ENCODE results near the gene G6PD. TPM values are rescaled to one million over a fixed set of nuclear protein-coding genes. Genes with fewer than 3 reads are reported as not detected.
"Not testable (repeated sequence)": the region's sequence is repeated elsewhere in the genome, so short reads cannot be mapped to it uniquely, and the experiment has no call there.

The G6PD gene
- total RNA-seq, 8 experiments from 2014 or later = 16.7 to 163 (median 27.6) TPM

- H3K4me3 ChIP-seq; ATAC-seq (replicated peaks in 6 of 8); H3K4me1 ChIP-seq (replicated peaks in 1 of 2); in situ Hi-C loops (cut with MboI; ENCODE audit: low pct_unique_long_range_greater_than_20kb in 2 of 9, low sequenced_read_pairs in 9 of 9, unreplicated experiment in 9 of 9); H3K27ac ChIP-seq: not testable (repeated sequence)
- no CpG with 5 or more reads among the region's 21 CpGs for WGBS, 10 experiments
These were observed 12.2 kb upstream of the G6PD start for GRCh38 chrX:154558896-154559295.

- WGBS, 10 experiments = no CpG with 5 or more reads among the region's 24 CpGs
- in situ Hi-C loops (cut with MboI; ENCODE audit: low pct_unique_long_range_greater_than_20kb in 2 of 9, low sequenced_read_pairs in 9 of 9, unreplicated experiment in 9 of 9); H3K4me3 ChIP-seq; H3K27ac ChIP-seq; H3K4me1 ChIP-seq (replicated peaks in 1 of 2): not testable (repeated sequence)
- peak in 2 of 8 experiments; percentile 27 to 66 for ATAC-seq (replicated peaks in 6 of 8)
These were observed 11.5 kb upstream of the G6PD start for GRCh38 chrX:154558060-154558690.

DNA sequence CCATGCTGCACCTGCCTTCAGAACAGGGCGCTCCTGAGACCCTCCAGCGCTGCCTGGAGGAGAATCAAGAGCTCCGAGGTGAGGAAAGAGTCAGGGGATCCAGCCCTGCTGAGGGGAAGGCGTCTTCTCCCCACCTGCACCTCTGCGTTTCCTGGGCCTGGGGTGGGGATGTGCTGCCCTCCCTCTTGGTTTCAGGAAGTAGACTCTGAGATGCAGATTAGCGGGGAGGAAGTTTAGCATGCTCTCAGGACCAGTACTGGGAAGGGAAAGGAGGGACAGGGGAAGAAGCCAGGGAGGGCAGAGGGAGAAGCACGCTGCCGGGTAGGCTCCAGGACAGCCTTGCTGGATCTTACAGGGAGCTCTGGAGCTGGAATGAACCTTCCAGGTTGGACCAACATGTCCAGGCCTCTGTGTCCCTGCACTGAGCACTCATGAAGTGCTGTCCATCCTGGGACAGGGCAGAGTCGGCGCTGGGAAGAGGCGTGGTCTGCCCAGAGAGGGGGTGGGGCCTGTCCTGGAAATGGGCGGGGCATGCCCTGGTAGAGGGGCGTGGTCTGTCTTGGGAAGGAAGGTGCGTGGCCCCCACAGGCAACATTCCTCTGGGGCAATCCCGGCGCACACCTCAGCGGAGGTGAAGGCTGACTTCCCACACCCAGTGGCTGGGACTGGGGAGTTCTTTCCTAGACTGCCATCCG, 5.6 kb upstream of the G6PD start:
- in situ Hi-C loops (cut with MboI; ENCODE audit: low pct_unique_long_range_greater_than_20kb in 2 of 9, low sequenced_read_pairs in 9 of 9, unreplicated experiment in 9 of 9); H3K4me1 ChIP-seq (replicated peaks in 1 of 2); H3K27ac ChIP-seq; H3K4me3 ChIP-seq: not testable (repeated sequence)
- WGBS, 10 experiments = 71% methylated on average over 2 of the region's 18 CpGs; no CpG with 5 or more reads in 9 of the 10 experiments
- ATAC-seq (replicated peaks in 6 of 8) = peak in 1 of 8 experiments; percentile 4

- H3K4me3 ChIP-seq = no peak overlapping the region
- in situ Hi-C loops (cut with MboI; ENCODE audit: low pct_unique_long_range_greater_than_20kb in 2 of 9, low sequenced_read_pairs in 9 of 9, unreplicated experiment in 9 of 9) = no loop called here
- no peak for ATAC-seq (replicated peaks in 6 of 8)
- no peak overlapping the region for H3K27ac ChIP-seq
- peaks cover 4 to 5% of the 10 kb centered on the region in 2 donors for H3K4me1 ChIP-seq (replicated peaks in 1 of 2)
- WGBS, 10 experiments = 80 to 83% methylated on average over 1 of the region's 1 CpG; no CpG with 5 or more reads in 8 of the 10 experiments
These were observed 3.1 kb upstream of the G6PD start for GRCh38 chrX:154549766-154550165.

DNA sequence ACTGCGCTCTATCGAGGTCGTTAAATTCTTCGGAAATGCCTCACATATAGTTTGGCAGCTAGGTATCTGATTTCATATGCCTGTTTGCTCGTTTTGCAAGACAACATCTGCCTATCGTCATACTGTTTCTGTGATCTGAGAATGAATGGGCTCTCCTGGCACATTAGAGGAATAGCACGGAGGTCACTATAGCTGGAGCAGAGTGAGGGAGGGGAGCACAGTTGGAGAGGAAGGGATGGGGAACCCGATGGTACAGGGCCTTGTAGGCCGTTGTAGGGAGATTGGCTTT, 1.3 kb upstream of the G6PD start:
- 6 to 29% (median 20%) methylated on average over 1 to 6 of the region's 9 CpGs; no CpG with 5 or more reads in 6 of the 10 experiments for WGBS, 10 experiments
- no peak for ATAC-seq (replicated peaks in 6 of 8)
- H3K27ac ChIP-seq = peak overlapping the region; percentile 95 to 98
- in situ Hi-C loops (cut with MboI; ENCODE audit: low pct_unique_long_range_greater_than_20kb in 2 of 9, low sequenced_read_pairs in 9 of 9, unreplicated experiment in 9 of 9) = no loop called here
- peak overlapping the region; percentile 71 to 97 (median 90) for H3K4me3 ChIP-seq
- peaks cover 4 to 5% of the 10 kb centered on the region in 2 donors for H3K4me1 ChIP-seq (replicated peaks in 1 of 2)

GRCh38 chrX:154547245-154548027, 790 bp upstream of the G6PD start, which contains the start of gene IKBKG:
TSS of gene IKBKG (plus strand) at chrX:154547620. CDS start at chrX:154552003, 4,383 bp downstream.
- Histone ChIP-seq H3K4me3 (peak within 1 kb of the TSS; percentile 71 to 97 (median 90)), H3K4me1 (replicated peaks in 1 of 2) (peaks cover 4 to 5% of the 10 kb centered on the region in 2 donors), H3K27ac (peak within 1 kb of the TSS; percentile 95 to 98)
- peak; percentile 77 to 92 (median 90) for ATAC-seq (replicated peaks in 6 of 8)
- in situ Hi-C loops (cut with MboI; ENCODE audit: low pct_unique_long_range_greater_than_20kb in 2 of 9, low sequenced_read_pairs in 9 of 9, unreplicated experiment in 9 of 9) = no loop called here
- 38 to 60% methylated on average over 1 to 3 of the region's 69 CpGs; no CpG with 5 or more reads in 8 of the 10 experiments for WGBS, 10 experiments

- no peak for ATAC-seq (replicated peaks in 6 of 8)
- peaks cover 4 to 5% of the 10 kb centered on the region in 2 donors for H3K4me1 ChIP-seq (replicated peaks in 1 of 2)
- in situ Hi-C loops (cut with MboI; ENCODE audit: low pct_unique_long_range_greater_than_20kb in 2 of 9, low sequenced_read_pairs in 9 of 9, unreplicated experiment in 9 of 9) = no loop called here
- H3K4me3 ChIP-seq = peak overlapping the region; percentile 71 to 97 (median 90)
- 57 to 100% (median 90%) methylated on average over 1 to 6 of the region's 17 CpGs; no CpG with 5 or more reads in 7 of the 10 experiments for WGBS, 10 experiments
- no peak overlapping the region for H3K27ac ChIP-seq
These were observed 872 bp downstream of the G6PD start for GRCh38 chrX:154545673-154546274.

- WGBS, 10 experiments = 60 to 75% (median 69%) methylated on average over 1 to 13 of the region's 20 CpGs; no CpG with 5 or more reads in 7 of the 10 experiments
- ATAC-seq (replicated peaks in 6 of 8) = no peak
- Histone ChIP-seq H3K27ac (no peak overlapping the region), H3K4me1 (replicated peaks in 1 of 2) (peaks cover 0 to 11% of the 10 kb centered on the region in 2 donors), H3K4me3 (no peak overlapping the region)
- in situ Hi-C loops (cut with MboI; ENCODE audit: low pct_unique_long_range_greater_than_20kb in 2 of 9, low sequenced_read_pairs in 9 of 9, unreplicated experiment in 9 of 9) = no loop called here
These were observed 3.8 kb downstream of the G6PD start for GRCh38 chrX:154542723-154543424.

DNA sequence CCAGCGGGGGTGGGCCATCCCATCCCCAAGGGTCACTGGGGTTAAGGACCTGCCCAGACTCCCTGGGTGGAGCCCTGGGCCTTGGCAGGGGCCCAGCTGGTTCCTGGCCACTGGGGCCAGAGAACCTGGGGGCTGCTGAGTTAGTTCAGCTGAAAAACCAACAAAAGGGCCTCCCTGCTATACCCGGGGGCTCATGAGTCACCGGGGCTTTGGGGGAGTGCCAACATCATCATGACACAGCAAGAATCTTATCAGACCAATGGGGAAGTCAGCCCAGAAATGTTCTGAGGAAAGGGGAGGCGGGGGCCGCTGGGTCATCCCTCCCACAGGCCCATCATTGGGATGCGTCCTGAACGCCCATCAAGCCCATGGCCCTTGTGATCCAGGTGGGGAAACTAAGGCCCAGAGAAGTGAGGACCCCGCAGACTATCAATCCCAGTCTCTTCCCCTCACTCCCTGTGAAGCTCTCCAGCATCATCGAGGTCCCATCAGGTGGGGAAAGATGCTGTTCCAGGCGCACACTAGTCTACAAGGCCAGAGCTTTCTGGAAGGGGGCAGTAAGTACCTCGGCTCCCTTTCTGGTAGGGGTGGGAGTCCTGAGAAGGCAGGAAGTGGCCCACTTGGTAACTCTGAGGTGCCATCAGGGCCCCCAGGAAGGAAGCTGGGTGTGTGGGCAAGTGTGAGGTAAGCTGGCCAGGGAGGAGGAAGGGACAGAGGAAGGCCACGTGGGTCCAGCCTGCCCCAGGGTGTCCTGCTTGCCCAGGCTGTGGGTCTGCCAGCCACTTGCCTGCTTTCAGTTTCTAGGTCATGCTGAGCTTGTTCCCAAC, 4.5 kb downstream of the G6PD start:
- peak in 6 of 8 experiments; percentile 5 to 61 (median 32) for ATAC-seq (replicated peaks in 6 of 8)
- no peak overlapping the region for H3K4me3 ChIP-seq
- WGBS, 10 experiments = 36% methylated on average over 7 of the region's 12 CpGs; no CpG with 5 or more reads in 9 of the 10 experiments
- H3K4me1 ChIP-seq (replicated peaks in 1 of 2) = peaks cover 0 to 11% of the 10 kb centered on the region in 2 donors
- in situ Hi-C loops (cut with MboI; ENCODE audit: low pct_unique_long_range_greater_than_20kb in 2 of 9, low sequenced_read_pairs in 9 of 9, unreplicated experiment in 9 of 9) = no loop called here
- H3K27ac ChIP-seq = no peak overlapping the region

DNA sequence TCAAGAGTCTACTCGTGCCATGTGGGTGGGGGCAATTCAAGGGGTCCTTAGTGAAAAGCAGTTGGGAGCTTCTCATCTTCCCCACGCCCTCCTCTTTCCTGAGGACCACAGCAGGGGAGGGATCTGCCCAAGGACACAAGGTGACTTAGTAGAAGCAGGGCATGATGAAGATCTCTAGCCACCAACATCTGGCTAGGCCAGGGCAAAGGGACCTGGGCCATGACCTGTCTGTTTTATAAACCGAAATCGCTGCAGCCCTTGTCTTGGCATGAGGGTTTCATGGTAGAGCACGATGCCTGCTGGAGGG, 5.1 kb downstream of the G6PD start:
- ATAC-seq (replicated peaks in 6 of 8) = no peak
- Histone ChIP-seq H3K4me1 (replicated peaks in 1 of 2) (peaks cover 0 to 11% of the 10 kb centered on the region in 2 donors), H3K4me3 (no peak overlapping the region), H3K27ac (no peak overlapping the region)
- WGBS, 10 experiments = 40% methylated on average over 2 of the region's 5 CpGs; no CpG with 5 or more reads in 9 of the 10 experiments
- in situ Hi-C loops (cut with MboI; ENCODE audit: low pct_unique_long_range_greater_than_20kb in 2 of 9, low sequenced_read_pairs in 9 of 9, unreplicated experiment in 9 of 9) = no loop called here

DNA sequence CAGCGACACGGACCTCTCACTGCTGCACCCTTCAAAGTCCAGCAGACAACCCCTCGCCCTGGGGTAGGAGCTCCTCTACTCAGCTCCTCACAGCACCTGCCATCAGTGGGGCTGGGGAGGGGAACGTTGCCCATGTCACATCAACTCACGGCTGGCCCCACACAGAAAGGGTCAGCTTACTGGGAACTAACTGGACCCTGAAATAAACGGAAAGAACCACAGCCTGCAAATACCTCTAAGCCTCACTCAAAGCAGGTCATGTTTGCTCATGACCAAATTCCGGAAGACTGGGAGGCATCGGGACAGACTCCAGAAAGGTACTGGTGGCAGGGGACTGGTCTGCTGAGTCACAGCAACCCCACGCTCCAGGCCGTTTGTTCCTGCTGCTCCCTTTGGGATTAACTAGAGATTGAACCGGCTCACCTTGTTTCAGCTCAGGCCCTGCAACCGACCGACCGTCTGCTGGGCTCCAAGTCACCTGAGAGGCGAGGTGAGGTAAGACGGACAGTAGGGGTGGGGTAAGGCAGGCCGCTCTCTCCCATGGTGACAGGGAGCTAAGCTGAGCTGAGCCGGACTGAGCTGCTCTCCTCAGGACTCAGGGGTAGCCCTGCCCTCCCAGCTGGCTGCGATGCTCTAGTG, 5.6 kb downstream of the G6PD start:
- in situ Hi-C loops (cut with MboI; ENCODE audit: low pct_unique_long_range_greater_than_20kb in 2 of 9, low sequenced_read_pairs in 9 of 9, unreplicated experiment in 9 of 9) = no loop called here
- H3K27ac ChIP-seq = no peak overlapping the region
- peak in 2 of 8 experiments; percentile 33 to 39 for ATAC-seq (replicated peaks in 6 of 8)
- no peak overlapping the region for H3K4me3 ChIP-seq
- peaks cover 0 to 10% of the 10 kb centered on the region in 2 donors for H3K4me1 ChIP-seq (replicated peaks in 1 of 2)
- 60 to 88% (median 80%) methylated on average over 1 to 6 of the region's 19 CpGs; no CpG with 5 or more reads in 7 of the 10 experiments for WGBS, 10 experiments
